GM21447 (cell line): ENCODE measurements around the gene RAPGEF4.
"Not testable (repeated sequence)": the region's sequence is repeated elsewhere in the genome, so short reads cannot be mapped to it uniquely, and the experiment has no call there.

Experiments used
- ATAC-seq: cut with Tn5 transposase; IDR thresholded peaks from one replicate; pipeline ENCODE4 v1.9.1; 2021; ENCODE audit not compliant: unreplicated experiment

The RAPGEF4 gene

GRCh38 chr2:172770887-172771286 is 35.2 kb downstream of the RAPGEF4 start:
- no peak for ATAC-seq

GRCh38 chr2:172772633-172773032 is 37.0 kb downstream of the RAPGEF4 start:
- no peak for ATAC-seq

- no peak for ATAC-seq
Measured at GRCh38 chr2:172774302-172774701, 38.7 kb downstream of the RAPGEF4 start.

GRCh38 chr2:172775319-172775718 is 39.7 kb downstream of the RAPGEF4 start:
- ATAC-seq = no peak

GRCh38 chr2:172777431-172777830 is 41.8 kb downstream of the RAPGEF4 start:
- ATAC-seq = no peak

- no peak for ATAC-seq
Measured at GRCh38 chr2:172782506-172783164, 47.0 kb downstream of the RAPGEF4 start.

- no peak for ATAC-seq
Measured at GRCh38 chr2:172783165-172783898, 47.7 kb downstream of the RAPGEF4 start.

- no peak for ATAC-seq
Measured at GRCh38 chr2:172788871-172789270, 53.2 kb downstream of the RAPGEF4 start.

- no peak for ATAC-seq
Measured at GRCh38 chr2:172790404-172790803, 54.8 kb downstream of the RAPGEF4 start.

- ATAC-seq = no peak
Measured at GRCh38 chr2:172791953-172792352, 56.3 kb downstream of the RAPGEF4 start.

- ATAC-seq = no peak
Measured at GRCh38 chr2:172792711-172793110, 57.1 kb downstream of the RAPGEF4 start.

GRCh38 chr2:172803308-172803707 is 67.7 kb downstream of the RAPGEF4 start:
- not testable (repeated sequence) for ATAC-seq

- ATAC-seq = no peak
Measured at GRCh38 chr2:172804423-172804822, 68.8 kb downstream of the RAPGEF4 start.

- no peak for ATAC-seq
Measured at GRCh38 chr2:172806493-172806892, 70.8 kb downstream of the RAPGEF4 start.

GRCh38 chr2:172806996-172807395 is 71.4 kb downstream of the RAPGEF4 start:
- ATAC-seq = no peak

- no peak for ATAC-seq
Measured at GRCh38 chr2:172808156-172808555, 72.5 kb downstream of the RAPGEF4 start.

GRCh38 chr2:172811027-172811426 is 75.4 kb downstream of the RAPGEF4 start:
- ATAC-seq = no peak

GRCh38 chr2:172812158-172812744 is 76.6 kb downstream of the RAPGEF4 start:
- no peak for ATAC-seq

- no peak for ATAC-seq
Measured at GRCh38 chr2:172813314-172813888, 77.8 kb downstream of the RAPGEF4 start.

- no peak for ATAC-seq
Measured at GRCh38 chr2:172817411-172817810, 81.8 kb downstream of the RAPGEF4 start.

- ATAC-seq = no peak
Measured at GRCh38 chr2:172819943-172820342, 84.3 kb downstream of the RAPGEF4 start.
